Liver (tissue), 9 donors: ENCODE results near the gene CTNNBL1. TPM values are rescaled to one million over a fixed set of nuclear protein-coding genes. Genes with fewer than 3 reads are reported as not detected.

Experiments
- DNase-seq: peaks from one replicate; pipeline ENCODE4 v3.0.0-alpha.2; 2017; ENCODE audit warnings: low spot score
- H3K27ac ChIP-seq, 2 donors: one replicate each; pipeline ENCODE4 v1.7.0; 2013; ENCODE audit warnings: inconsistent platforms in 2 of 2, low read length in 2 of 2, control low read depth in 1 of 2, low read depth in 1 of 2, mild to moderate bottlenecking in 1 of 2
- H3K27me3 ChIP-seq, 4 donors: one replicate each; pipeline versions ENCODE4 v1.6.1 to v1.7.0; 2013; ENCODE audit warnings: low read length in 3 of 4, inconsistent platforms in 1 of 4, mild to moderate bottlenecking in 1 of 4, moderate library complexity in 1 of 4; ENCODE audit not compliant: control insufficient read depth in 4 of 4, insufficient read depth in 4 of 4
- H3K36me3 ChIP-seq, 4 donors: one replicate each; pipeline versions ENCODE4 v1.6.1 to v1.7.0; 2013; ENCODE audit warnings: low read length in 3 of 4, mild to moderate bottlenecking in 3 of 4, low read depth in 1 of 4, moderate library complexity in 1 of 4; ENCODE audit not compliant: control insufficient read depth in 4 of 4, insufficient read depth in 3 of 4
- H3K4me1 ChIP-seq, 4 donors: one replicate each; pipeline versions ENCODE4 v1.6.1 to v1.7.0; 2013; ENCODE audit warnings: low read length in 3 of 4, mild to moderate bottlenecking in 3 of 4, moderate library complexity in 1 of 4; ENCODE audit not compliant: control insufficient read depth in 4 of 4, insufficient read depth in 4 of 4
- H3K4me3 ChIP-seq, 3 donors: one replicate each; pipeline versions ENCODE4 v1.6.1 to v1.7.0; 2013; ENCODE audit warnings: low read length in 3 of 3, control low read depth in 1 of 3, low read depth in 1 of 3, mild to moderate bottlenecking in 1 of 3
- H3K9ac ChIP-seq, 2 donors: one replicate each; pipeline ENCODE4 v1.7.0; 2013; ENCODE audit warnings: low read length in 2 of 2, mild to moderate bottlenecking in 2 of 2, moderate library complexity in 2 of 2, control low read depth in 1 of 2, low read depth in 1 of 2
- H3K9me3 ChIP-seq, 4 donors: one replicate each; pipeline versions ENCODE4 v1.6.1 to v1.7.0; 2013; ENCODE audit warnings: low read length in 3 of 4; ENCODE audit not compliant: control insufficient read depth in 4 of 4
- FOXA2 ChIP-seq: IDR thresholded peaks from 2 replicates; pipeline ENCODE4 v1.6.1; 2016; ENCODE audit warnings: antibody characterized with exemption
- GABPA ChIP-seq, 2 donors: IDR thresholded peaks in 1 of 2; conservative IDR thresholded peaks in 1 of 2; 2 replicates each; pipeline ENCODE4 v1.6.1; 2016; ENCODE audit warnings: antibody characterized with exemption in 2 of 2, mild to moderate bottlenecking in 1 of 2, moderate library complexity in 1 of 2
- HNF4A ChIP-seq, 2 donors: conservative IDR thresholded peaks; 2 replicates each; pipeline ENCODE4 v1.6.1; 2016; ENCODE audit warnings: antibody characterized with exemption in 2 of 2, mild to moderate bottlenecking in 2 of 2
- JUND ChIP-seq, 2 donors: IDR thresholded peaks; 2 replicates each; pipeline ENCODE4 v1.6.1; 2016; ENCODE audit warnings: antibody characterized with exemption in 2 of 2
- NR2F2 ChIP-seq: IDR thresholded peaks from 2 replicates; pipeline ENCODE4 v1.6.1; 2016; ENCODE audit warnings: antibody characterized with exemption
- RXRA ChIP-seq, 2 donors: IDR thresholded peaks; 2 replicates each; pipeline ENCODE4 v1.6.1; 2017 to 2018; ENCODE audit warnings: antibody characterized with exemption in 2 of 2, mild to moderate bottlenecking in 1 of 2
- WGBS: extraction: QIAGEN DNeasy Blood & Tissue Kit; methylation state at CpG from one replicate; pipeline ENCODE4 v1.1.7; 2013; 5-methylcytosine and 5-hydroxymethylcytosine counted together
- polyA plus RNA-seq, 2 donors: library from polyadenylated mRNA; stranded (reverse) in 1 of 2; unstranded in 1 of 2; fragments of 200-250 nt in 1 of 2; fragments of >200 nt in 1 of 2; fragmentation: Nextera tagmentation in 1 of 2; extraction: Ambion mirVana in 1 of 2; gene quantifications; one replicate each; pipeline versions ENCODE4 v1.2.1 to v1.2.3, GENCODE V29; 2013 to 2015
- total RNA-seq, 2 donors: library from RNA; depleted of rRNA; stranded (reverse); fragments of >200 nt; gene quantifications; one replicate each; pipeline ENCODE4 v1.2.3, GENCODE V29; 2014
- TF ChIP-seq, protein P1 (sequence below): IDR thresholded peaks from 2 replicates; pipeline ENCODE4 v1.6.1; 2016; ENCODE audit warnings: antibody characterized with exemption, mild to moderate bottlenecking
- TF ChIP-seq, protein P2 (sequence below): fragments of 150-350 bp; IDR thresholded peaks from 2 replicates; pipeline ENCODE4 v1.5.1; 2017; ENCODE audit warnings: improper control_type of control experiment, low read depth, low read length; ENCODE audit not compliant: missing input control
- donor health status: healthy.
- donor health status: healthy.
- donor health status: healthy.
- donor health status: healthy.
- donor health status: healthy.

CTNNBL1 gene
- total and polyA plus RNA-seq, 4 donors, result 18.3 to 25.4 (median 20.3) TPM

DNA sequence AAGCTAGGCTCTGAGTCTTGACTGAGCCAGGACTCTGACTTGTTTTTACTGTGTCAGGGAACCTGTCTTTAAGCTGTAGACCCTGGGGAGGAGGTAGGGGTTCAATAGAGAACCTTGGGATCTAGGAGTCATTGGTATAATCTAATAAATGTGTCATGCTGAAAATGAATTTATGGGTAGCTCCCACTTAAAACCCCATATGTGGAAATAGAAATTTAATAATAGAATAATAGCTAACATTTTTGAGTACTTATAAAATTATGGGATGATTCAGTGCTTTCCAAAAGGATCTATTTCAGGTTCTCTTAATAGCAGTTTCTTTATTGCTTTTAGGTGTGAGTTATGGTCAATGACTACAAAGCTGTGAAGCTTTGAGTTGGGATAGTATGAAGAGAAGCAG lies 41.7 kb downstream of the CTNNBL1 start (continued):
- TF ChIP-seq, protein P1, sequence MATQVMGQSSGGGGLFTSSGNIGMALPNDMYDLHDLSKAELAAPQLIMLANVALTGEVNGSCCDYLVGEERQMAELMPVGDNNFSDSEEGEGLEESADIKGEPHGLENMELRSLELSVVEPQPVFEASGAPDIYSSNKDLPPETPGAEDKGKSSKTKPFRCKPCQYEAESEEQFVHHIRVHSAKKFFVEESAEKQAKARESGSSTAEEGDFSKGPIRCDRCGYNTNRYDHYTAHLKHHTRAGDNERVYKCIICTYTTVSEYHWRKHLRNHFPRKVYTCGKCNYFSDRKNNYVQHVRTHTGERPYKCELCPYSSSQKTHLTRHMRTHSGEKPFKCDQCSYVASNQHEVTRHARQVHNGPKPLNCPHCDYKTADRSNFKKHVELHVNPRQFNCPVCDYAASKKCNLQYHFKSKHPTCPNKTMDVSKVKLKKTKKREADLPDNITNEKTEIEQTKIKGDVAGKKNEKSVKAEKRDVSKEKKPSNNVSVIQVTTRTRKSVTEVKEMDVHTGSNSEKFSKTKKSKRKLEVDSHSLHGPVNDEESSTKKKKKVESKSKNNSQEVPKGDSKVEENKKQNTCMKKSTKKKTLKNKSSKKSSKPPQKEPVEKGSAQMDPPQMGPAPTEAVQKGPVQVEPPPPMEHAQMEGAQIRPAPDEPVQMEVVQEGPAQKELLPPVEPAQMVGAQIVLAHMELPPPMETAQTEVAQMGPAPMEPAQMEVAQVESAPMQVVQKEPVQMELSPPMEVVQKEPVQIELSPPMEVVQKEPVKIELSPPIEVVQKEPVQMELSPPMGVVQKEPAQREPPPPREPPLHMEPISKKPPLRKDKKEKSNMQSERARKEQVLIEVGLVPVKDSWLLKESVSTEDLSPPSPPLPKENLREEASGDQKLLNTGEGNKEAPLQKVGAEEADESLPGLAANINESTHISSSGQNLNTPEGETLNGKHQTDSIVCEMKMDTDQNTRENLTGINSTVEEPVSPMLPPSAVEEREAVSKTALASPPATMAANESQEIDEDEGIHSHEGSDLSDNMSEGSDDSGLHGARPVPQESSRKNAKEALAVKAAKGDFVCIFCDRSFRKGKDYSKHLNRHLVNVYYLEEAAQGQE, result no peak
- TF ChIP-seq FOXA2, result no peak
- TF ChIP-seq RXRA (IDR thresholded peaks at IDR 0.05), result no peak
- TF ChIP-seq, protein P2, sequence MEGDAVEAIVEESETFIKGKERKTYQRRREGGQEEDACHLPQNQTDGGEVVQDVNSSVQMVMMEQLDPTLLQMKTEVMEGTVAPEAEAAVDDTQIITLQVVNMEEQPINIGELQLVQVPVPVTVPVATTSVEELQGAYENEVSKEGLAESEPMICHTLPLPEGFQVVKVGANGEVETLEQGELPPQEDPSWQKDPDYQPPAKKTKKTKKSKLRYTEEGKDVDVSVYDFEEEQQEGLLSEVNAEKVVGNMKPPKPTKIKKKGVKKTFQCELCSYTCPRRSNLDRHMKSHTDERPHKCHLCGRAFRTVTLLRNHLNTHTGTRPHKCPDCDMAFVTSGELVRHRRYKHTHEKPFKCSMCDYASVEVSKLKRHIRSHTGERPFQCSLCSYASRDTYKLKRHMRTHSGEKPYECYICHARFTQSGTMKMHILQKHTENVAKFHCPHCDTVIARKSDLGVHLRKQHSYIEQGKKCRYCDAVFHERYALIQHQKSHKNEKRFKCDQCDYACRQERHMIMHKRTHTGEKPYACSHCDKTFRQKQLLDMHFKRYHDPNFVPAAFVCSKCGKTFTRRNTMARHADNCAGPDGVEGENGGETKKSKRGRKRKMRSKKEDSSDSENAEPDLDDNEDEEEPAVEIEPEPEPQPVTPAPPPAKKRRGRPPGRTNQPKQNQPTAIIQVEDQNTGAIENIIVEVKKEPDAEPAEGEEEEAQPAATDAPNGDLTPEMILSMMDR, result no peak
- TF ChIP-seq NR2F2, result no peak

DNA sequence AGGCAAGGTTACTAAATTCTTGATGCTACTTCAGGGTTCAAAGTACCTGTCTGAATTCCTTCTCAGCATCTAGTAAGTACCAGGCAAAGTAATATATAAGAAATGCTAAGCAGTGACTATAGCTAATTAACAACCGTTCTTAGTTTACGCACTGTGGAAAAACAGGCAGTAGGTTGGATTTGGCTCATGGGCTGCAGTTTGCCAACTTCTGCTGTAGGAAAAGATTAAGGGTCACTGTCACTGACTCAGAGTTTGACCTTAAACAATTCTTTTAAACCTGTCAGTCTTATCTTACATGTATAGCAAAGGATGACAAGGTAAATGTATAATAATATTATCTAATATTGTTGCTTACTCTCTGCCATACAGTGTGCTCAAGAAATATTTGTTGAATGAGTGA lies 42.3 kb downstream of the CTNNBL1 start:
- 39% methylated on average over 2 of the region's 2 CpGs for WGBS
- no peak for DNase-seq
- TF ChIP-seq HNF4A (conservative IDR thresholded peaks at IDR 0.05) (peak; percentile 35 to 56), JUND (IDR thresholded peaks at IDR 0.05) (peak in 1 of 2 donors; percentile 35), RXRA (IDR thresholded peaks at IDR 0.05) (peak in 1 of 2 donors; percentile 30), FOXA2 (no peak), GABPA (IDR thresholded peaks at IDR 0.05 in 1 of 2, conservative IDR thresholded peaks at IDR 0.05 in 1 of 2) (no peak)
- TF ChIP-seq, protein P2, result no peak
- TF ChIP-seq, protein P1, result no peak
- Histone ChIP-seq H3K9me3 (no peaks in the 10 kb centered on the region), H3K36me3 (peaks cover 7 to 34% (median 26%) of the 10 kb centered on the region in 4 donors), H3K27ac (no peak overlapping the region), H3K4me1 (peaks cover 0 to 20% (median 8%) of the 10 kb centered on the region in 4 donors), H3K9ac (no peak overlapping the region), H3K4me3 (no peak overlapping the region), H3K27me3 (no peaks in the 10 kb centered on the region)
